ENCODE data around the gene ADGRF5.

The ADGRF5 gene

DNA sequence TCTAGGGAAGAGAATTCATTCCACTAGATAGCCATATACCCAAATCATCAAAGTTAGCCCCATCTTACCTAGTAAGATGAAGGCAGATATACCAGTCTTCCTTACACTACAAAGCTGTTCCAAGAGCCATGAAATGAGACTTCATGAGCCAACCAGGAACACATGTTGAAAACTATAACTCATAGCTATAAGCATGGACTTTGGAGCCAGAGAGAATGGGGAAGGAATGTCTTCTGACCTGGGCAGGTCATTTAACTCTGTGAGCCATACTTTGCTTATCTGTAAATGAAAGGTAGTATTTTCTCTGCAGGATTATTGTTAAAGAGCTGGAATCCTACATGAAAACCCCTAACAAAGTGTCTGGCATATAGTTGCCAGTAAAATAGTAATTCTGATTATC is 27.3 kb downstream of the ADGRF5 start:
- H3K4me3 ChIP-seq (ENCODE audit: low read length, poor library complexity, severe bottlenecking) = no peak overlapping the region
- no peaks in the 10 kb centered on the region for H3K79me2 ChIP-seq (ENCODE audit: insufficient read depth, low read length)
- H3K9ac ChIP-seq (ENCODE audit: low read depth, low read length, poor library complexity, severe bottlenecking) = no peak overlapping the region
- H3F3A ChIP-seq (ENCODE audit: low read depth) = no peaks in the 10 kb centered on the region
- no peaks in the 10 kb centered on the region for H3K9me2 ChIP-seq (replicated peaks; ENCODE audit: low read depth, low read length)
- H2AFZ ChIP-seq (ENCODE audit: low read length) = no peak overlapping the region
- no peaks in the 10 kb centered on the region for H3K27me3 ChIP-seq (ENCODE audit: insufficient read depth, low read length, poor library complexity, severe bottlenecking)
- H3K4me2 ChIP-seq (ENCODE audit: low read depth, low read length, poor library complexity, severe bottlenecking) = no peak overlapping the region
- no peaks in the 10 kb centered on the region for H3K4me1 ChIP-seq (ENCODE audit: insufficient read depth, low read length, poor library complexity, severe bottlenecking)
- TF ChIP-seq, protein P1, sequence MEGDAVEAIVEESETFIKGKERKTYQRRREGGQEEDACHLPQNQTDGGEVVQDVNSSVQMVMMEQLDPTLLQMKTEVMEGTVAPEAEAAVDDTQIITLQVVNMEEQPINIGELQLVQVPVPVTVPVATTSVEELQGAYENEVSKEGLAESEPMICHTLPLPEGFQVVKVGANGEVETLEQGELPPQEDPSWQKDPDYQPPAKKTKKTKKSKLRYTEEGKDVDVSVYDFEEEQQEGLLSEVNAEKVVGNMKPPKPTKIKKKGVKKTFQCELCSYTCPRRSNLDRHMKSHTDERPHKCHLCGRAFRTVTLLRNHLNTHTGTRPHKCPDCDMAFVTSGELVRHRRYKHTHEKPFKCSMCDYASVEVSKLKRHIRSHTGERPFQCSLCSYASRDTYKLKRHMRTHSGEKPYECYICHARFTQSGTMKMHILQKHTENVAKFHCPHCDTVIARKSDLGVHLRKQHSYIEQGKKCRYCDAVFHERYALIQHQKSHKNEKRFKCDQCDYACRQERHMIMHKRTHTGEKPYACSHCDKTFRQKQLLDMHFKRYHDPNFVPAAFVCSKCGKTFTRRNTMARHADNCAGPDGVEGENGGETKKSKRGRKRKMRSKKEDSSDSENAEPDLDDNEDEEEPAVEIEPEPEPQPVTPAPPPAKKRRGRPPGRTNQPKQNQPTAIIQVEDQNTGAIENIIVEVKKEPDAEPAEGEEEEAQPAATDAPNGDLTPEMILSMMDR (conservative IDR thresholded peaks at IDR 0.05; ENCODE audit: low read length) = no peak
- no peak for TF ChIP-seq EZH2phosphoT487 (IDR thresholded peaks at IDR 0.05; ENCODE audit: borderline replicate concordance)
- H4K20me1 ChIP-seq (ENCODE audit: insufficient read depth, low read length, poor library complexity, severe bottlenecking) = no peaks in the 10 kb centered on the region
- H3K9me3 ChIP-seq (ENCODE audit: insufficient read depth, low read depth, low read length) = no peaks in the 10 kb centered on the region
- H3K36me3 ChIP-seq (ENCODE audit: insufficient read depth, low read length) = no peaks in the 10 kb centered on the region

DNA sequence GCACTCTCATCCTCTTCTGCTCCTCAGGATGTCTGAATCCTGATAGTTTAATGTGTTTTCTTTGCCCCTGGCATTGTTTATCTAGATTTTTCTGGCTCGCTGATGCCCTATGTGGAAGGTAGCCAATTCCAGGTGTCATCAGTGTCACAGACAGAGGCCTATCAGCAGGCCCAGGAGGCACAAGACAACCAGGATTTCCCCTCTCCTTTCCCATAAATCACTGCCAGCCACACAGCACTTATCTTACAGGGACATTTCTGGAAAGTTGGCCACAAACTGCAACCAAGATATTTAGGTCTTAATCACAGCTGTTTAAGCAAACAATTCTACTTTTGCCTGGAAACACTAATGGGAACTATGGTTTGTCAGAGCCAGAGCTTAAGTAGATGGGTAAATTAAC is 28.1 kb downstream of the ADGRF5 start:
- Histone ChIP-seq H2AFZ (ENCODE audit: low read length) (no peak overlapping the region), H3K9ac (ENCODE audit: low read depth, low read length, poor library complexity, severe bottlenecking) (no peak overlapping the region), H3K9me3 (ENCODE audit: insufficient read depth, low read depth, low read length) (no peaks in the 10 kb centered on the region), H4K20me1 (ENCODE audit: insufficient read depth, low read length, poor library complexity, severe bottlenecking) (no peaks in the 10 kb centered on the region), H3K79me2 (ENCODE audit: insufficient read depth, low read length) (no peaks in the 10 kb centered on the region), H3K4me2 (ENCODE audit: low read depth, low read length, poor library complexity, severe bottlenecking) (no peak overlapping the region), H3K27me3 (ENCODE audit: insufficient read depth, low read length, poor library complexity, severe bottlenecking) (no peaks in the 10 kb centered on the region), H3K4me1 (ENCODE audit: insufficient read depth, low read length, poor library complexity, severe bottlenecking) (no peaks in the 10 kb centered on the region), H3F3A (ENCODE audit: low read depth) (no peaks in the 10 kb centered on the region), H3K36me3 (ENCODE audit: insufficient read depth, low read length) (no peaks in the 10 kb centered on the region), H3K9me2 (replicated peaks; ENCODE audit: low read depth, low read length) (no peaks in the 10 kb centered on the region), H3K4me3 (ENCODE audit: low read length, poor library complexity, severe bottlenecking) (no peak overlapping the region)
- no peak for TF ChIP-seq EZH2phosphoT487 (IDR thresholded peaks at IDR 0.05; ENCODE audit: borderline replicate concordance)
- TF ChIP-seq, protein P1 (conservative IDR thresholded peaks at IDR 0.05; ENCODE audit: low read length) = no peak

DNA sequence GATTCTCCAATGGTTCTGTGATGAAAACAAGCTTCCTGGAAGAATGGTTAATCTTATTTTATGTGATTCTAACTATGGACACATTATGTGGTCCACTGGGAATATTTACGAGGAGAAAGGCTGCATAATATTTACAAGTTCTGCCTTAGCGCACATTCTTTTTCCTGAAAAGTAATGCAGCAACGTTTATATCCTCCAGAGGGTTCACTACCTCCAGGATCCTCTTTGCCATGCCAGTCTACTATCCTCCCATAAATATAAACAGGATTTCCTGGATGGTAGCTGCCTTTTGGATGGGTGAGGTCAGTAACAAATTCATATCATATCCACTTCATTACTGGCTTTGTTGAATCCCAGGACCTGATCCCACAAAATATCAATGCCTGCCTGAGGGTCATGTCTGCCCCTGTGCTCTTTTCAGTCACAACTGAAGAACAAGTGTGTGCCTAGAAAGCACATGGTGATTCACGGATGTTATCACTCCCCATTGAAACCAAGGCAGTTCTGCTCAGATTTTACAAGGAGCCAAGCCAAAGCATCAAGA is 30.4 kb downstream of the ADGRF5 start:
- H3K4me2 ChIP-seq (ENCODE audit: low read depth, low read length, poor library complexity, severe bottlenecking) = no peak overlapping the region
- no peak overlapping the region for H2AFZ ChIP-seq (ENCODE audit: low read length)
- H3K79me2 ChIP-seq (ENCODE audit: insufficient read depth, low read length) = no peaks in the 10 kb centered on the region
- H3K9me2 ChIP-seq (replicated peaks; ENCODE audit: low read depth, low read length) = 0 out of 2 replicates have a peak, but pooled peaks cover 3% of the 10 kb centered on the region
- H3K9ac ChIP-seq (ENCODE audit: low read depth, low read length, poor library complexity, severe bottlenecking) = no peak overlapping the region
- no peaks in the 10 kb centered on the region for H3F3A ChIP-seq (ENCODE audit: low read depth)
- no peaks in the 10 kb centered on the region for H3K36me3 ChIP-seq (ENCODE audit: insufficient read depth, low read length)
- TF ChIP-seq, protein P1 (conservative IDR thresholded peaks at IDR 0.05; ENCODE audit: low read length) = no peak
- no peak for TF ChIP-seq EZH2phosphoT487 (IDR thresholded peaks at IDR 0.05; ENCODE audit: borderline replicate concordance)
- H3K4me1 ChIP-seq (ENCODE audit: insufficient read depth, low read length, poor library complexity, severe bottlenecking) = no peaks in the 10 kb centered on the region
- H3K9me3 ChIP-seq (ENCODE audit: insufficient read depth, low read depth, low read length) = no peaks in the 10 kb centered on the region
- no peak overlapping the region for H3K4me3 ChIP-seq (ENCODE audit: low read length, poor library complexity, severe bottlenecking)
- no peaks in the 10 kb centered on the region for H3K27me3 ChIP-seq (ENCODE audit: insufficient read depth, low read length, poor library complexity, severe bottlenecking)
- H4K20me1 ChIP-seq (ENCODE audit: insufficient read depth, low read length, poor library complexity, severe bottlenecking) = no peaks in the 10 kb centered on the region

All from Loucy (cell line).